Epithelial cell of esophagus (primary cell): ENCODE results near the gene MRS2.
"Not testable (repeated sequence)": the region's sequence is repeated elsewhere in the genome, so short reads cannot be mapped to it uniquely, and the experiment has no call there.

Source experiments
- DNase-seq: peaks from one replicate; pipeline ENCODE4 v3.0.0; 2010; ENCODE audit warnings: low read depth
- H3K4me3 ChIP-seq: 2 replicates; pipeline ENCODE4 v1.5.1; 2011; ENCODE audit warnings: mild to moderate bottlenecking, low read length, control low read depth
- CTCF ChIP-seq: IDR thresholded peaks from 2 replicates; pipeline ENCODE4 v1.5.1; 2011; ENCODE audit warnings: low read depth, mild to moderate bottlenecking, low read length, control low read depth, inconsistent platforms; ENCODE audit not compliant: insufficient read depth; ENCODE audit errors: missing control alignments

MRS2 gene

GRCh38 chr6:24381476-24382219 is 21.1 kb upstream of the MRS2 start:
- H3K4me3 ChIP-seq: no peak overlapping the region
- no peak for DNase-seq
- TF ChIP-seq CTCF: no peak

DNA sequence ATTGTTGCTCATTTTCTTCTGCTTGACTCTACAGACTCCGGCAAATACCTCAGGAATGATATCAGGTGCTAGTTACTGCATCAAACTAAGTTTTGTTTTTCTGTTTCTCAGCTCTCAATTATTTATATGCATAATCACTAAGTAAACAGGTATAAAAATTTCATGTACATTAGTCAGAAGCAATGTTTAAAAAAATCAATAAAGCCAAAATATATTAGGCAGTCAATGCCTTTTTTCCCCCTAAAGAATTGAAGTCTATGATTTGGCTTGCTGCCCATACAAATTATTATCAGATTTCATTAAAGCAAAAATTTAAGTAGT is 20.6 kb upstream of the MRS2 start:
- no peak for DNase-seq
- TF ChIP-seq CTCF: no peak
- no peak overlapping the region for H3K4me3 ChIP-seq

GRCh38 chr6:24382891-24383494 is 19.7 kb upstream of the MRS2 start:
- H3K4me3 ChIP-seq, DNase-seq: not testable (repeated sequence)

DNA sequence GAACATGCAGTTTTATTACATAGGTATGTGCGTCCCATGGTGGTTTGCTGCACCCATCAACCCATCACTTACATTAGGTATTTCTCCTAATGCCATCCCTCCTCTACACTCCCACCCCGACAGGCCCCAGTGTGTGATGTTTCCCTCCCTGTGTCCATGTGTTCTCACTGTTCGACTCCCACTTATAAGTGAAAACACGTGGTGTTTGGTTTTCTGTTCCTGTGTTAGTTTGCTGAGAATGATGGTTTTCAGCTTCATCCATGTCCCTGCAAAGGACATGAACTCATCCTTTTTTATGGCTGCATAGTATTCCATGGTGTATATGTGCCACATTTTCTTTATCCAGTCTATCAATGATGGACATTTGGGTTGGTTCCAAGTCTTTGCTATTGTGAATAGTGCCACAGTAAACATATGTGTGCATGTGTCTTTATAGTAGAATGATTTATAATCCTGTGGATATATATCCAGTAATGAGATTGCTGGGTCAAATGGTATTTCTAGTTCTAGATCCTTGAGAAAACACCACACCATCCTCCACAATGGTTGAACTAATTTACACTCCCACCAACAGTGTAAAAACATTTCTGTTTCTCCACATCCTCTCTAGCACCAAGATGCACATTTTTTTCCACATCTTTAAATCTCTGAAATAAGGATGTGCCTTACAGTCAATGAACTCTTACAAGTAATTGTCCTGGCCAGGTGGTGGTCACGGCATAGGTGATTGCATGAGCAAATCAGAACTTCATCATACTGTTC is 18.2 kb upstream of the MRS2 start:
- DNase-seq, H3K4me3 ChIP-seq: not testable (repeated sequence)

- no peak for DNase-seq
- TF ChIP-seq CTCF: no peak
- H3K4me3 ChIP-seq: no peak overlapping the region
These were observed 17.0 kb upstream of the MRS2 start for GRCh38 chr6:24385536-24386269.

DNA sequence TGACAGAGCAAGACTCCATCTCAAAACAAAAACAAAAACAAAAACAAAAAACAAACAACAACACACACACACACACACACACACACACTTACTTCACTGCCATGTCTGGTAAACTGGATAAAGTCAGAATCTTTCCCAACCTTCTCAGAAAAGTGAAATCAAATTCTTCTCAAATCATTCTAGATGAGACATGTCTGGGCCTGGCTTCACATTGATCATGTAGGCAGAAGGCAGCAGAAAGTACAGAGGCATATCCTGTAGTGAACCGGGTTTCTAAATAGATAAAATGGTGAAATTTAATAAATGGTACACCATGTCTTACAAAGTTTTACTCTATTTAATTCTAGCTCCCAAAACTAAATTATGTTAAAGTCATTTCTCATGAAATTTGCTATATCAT is 14.9 kb upstream of the MRS2 start:
- no peak overlapping the region for H3K4me3 ChIP-seq
- peak; percentile 83 for DNase-seq
- TF ChIP-seq CTCF: no peak

GRCh38 chr6:24391208-24391607 is 11.5 kb upstream of the MRS2 start:
- no peak for DNase-seq
- no peak overlapping the region for H3K4me3 ChIP-seq
- TF ChIP-seq CTCF: no peak
